HG03045 (cell line): ENCODE measurements around the gene SOD3.

ENCODE experiments used
- ATAC-seq: cut with Tn5 transposase; IDR thresholded peaks from one replicate; pipeline ENCODE4 v1.9.1; 2021; ENCODE audit warnings: mild to moderate bottlenecking, moderate library complexity; ENCODE audit not compliant: unreplicated experiment

The SOD3 gene

DNA sequence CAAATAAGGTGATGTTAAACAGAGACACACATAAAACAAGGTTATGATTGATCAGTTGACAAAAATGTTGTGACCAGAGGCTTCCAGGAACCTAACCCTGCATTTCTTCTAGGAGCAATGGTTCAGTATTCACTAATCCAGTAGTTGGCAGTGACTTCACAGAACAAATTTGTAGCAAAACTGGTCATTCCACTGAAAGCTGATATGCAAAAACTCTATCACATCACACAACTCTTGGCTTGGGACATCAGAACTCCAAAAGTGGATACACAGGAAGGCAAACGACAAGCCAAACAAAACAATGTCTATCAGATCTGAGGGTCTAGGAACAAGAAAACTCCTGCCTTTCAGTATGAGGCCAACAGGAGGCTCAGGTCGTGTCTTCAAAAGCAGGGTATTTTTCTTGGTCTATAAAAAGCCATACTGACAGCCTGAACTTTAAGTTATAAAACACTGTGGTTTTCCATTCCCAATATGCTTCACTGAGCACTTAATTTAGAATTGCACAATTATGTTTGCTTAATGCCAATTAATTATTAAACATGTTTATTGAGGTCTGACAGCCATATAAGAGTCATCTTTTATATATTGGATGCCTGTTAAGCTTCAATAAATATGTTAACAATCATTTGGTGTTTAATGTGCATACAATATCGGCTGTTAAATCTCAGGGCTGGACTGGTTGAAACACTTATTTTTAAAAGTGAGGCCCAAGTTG lies 45.6 kb downstream of the SOD3 start:
- ATAC-seq: no peak

DNA sequence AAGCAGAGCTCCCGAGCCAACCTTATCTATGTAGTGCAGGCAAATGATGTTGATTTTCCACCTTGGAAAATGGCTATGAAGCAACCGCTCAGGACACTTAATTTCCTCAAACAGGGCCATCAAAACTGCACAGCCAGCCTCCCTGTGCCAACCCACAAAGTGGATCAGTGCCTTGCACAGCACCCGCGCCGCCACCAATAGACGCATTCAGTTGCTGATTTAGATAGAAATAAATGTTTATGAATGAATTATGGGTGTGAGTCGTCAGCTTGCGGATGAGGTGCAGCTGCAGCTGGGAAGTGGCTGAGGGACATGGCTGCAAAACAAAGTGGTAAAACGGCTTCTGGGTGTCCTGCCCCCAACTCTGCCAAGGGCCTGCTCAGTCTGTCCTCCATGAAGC lies 47.0 kb downstream of the SOD3 start:
- ATAC-seq: no peak

DNA sequence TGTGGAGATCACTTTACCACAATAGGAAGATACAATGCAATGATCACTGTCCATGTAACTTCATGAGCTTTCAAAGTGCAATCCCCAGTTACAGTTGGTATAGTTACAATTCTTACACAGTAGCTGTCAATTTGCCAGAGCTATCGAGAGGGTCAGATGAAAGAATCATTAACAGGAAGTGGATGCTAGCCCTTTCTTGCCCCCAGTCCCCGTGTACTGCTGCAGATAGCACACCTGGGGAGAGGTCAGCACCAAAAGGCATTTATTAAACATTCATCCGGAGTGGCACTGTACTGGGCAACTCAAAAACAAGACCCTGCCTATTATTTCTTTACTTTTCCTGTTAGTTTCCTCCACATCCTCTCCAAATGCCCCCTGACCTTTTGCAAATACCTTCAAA lies 47.7 kb downstream of the SOD3 start:
- no peak for ATAC-seq

DNA sequence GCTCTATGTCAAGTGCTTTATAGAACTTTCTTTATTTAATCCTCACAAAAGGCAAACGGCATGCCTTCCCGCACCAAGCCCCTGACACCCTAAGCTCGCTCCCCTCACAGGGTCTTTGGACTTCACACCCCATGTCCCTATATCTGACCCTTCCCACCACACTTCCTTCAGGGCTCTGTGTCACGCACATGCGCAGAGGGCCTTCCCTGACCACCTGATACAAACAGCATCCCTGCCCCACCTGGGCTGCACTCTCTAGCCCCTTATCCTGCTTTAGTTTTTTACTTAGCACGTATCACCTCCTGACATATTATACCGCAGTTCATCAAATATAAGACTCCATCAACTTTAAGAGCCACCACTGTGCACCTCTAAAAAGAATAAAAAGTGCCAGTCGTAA lies 49.8 kb downstream of the SOD3 start:
- ATAC-seq: no peak

DNA sequence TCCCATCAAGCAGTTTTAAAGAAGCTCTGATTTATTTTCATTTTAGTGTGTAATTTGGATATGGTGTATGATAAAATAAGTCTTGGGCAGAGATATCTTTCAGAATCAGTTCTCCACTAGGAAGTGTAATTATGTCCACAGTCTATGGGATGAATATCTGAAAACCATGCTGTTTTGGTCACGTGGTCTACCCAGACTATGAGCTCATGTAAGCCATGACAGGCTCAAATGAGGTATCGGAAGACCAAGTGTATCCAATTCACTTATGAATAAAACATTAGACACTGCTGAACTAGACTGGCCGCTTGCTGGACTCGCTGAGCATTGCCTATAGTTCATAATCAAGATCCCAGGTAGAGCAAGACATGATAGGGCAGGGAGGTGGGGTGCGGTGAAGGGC lies 50.5 kb downstream of the SOD3 start:
- ATAC-seq: no peak

DNA sequence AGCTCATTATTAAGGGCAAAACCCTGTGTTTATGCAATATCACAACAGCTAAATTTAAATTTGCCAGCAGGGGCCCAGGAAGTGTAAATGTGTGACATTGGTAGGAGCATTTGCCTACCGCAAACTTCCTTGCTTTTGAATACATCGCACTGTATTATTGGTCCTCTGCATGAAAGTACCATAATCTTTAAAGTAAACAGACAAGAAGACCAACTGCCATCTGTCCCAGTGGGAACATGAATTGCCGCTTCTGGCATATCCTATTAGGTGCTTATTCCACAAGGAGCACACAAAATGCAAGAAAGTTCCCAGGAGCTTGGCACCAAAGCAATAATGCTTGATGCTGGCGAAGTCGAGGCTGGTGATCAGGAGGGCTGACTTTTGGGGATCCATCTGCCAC lies 51.3 kb downstream of the SOD3 start:
- ATAC-seq: no peak

DNA sequence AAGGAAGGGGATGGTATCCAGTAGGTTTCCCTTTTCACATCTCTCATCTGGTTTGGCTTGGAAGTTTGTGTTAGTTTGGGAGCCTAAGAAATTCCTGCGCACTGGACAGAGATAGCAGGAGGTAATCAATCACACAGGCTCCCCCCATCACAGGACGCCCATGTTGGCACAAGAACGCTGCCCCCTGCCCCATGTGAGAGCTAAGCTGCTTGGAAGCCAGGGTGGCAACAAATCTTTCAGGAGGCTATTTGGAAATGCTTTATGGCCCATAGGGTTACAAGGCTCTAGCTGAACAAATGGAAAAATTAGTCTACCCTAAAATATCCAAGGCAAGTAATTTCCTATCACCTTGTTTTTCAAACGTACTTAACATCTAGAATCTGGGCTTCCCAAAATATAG lies 54.0 kb downstream of the SOD3 start:
- no peak for ATAC-seq

DNA sequence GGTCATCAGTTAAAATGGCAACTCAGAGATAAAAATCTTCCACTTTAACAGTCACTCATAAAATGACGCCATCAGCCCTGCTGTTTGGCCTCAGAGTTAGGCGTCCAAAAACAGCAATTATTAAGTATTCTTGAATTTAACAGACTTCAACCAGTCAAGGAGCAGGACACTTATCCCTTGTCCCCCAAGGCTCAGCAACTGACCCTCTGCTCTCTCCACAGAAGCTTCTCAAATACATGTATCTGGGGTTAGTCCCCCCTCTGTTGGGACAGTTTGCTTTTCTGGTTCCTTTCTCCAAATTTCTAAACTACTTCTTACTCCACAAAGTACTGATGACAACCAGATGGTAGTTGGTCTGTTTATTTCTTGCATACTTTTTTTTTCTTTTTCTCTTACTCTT lies 54.4 kb downstream of the SOD3 start:
- ATAC-seq: no peak
